ENCODE measurements around the gene LSM7.
A peak's percentile ranks its signal among the peaks of the same experiment; 100 is the strongest.

LSM7 gene

GRCh38 chr19:2306971-2307370 is 21.4 kb downstream of the LSM7 start:
- TF ChIP-seq CTCF (IDR thresholded peaks at IDR 0.05; ENCODE audit: low read depth, low read length): no peak
- no peaks in the 10 kb centered on the region for H3K9me3 ChIP-seq
- H3K4me1 ChIP-seq: peaks cover 4% of the 10 kb centered on the region; the same call in 1 of the 2 replicates
- peak; percentile 19 for DNase-seq
- H3K36me3 ChIP-seq: no peaks in the 10 kb centered on the region
- peaks cover 15% of the 10 kb centered on the region for H3K27me3 ChIP-seq
- H3K4me3 ChIP-seq (ENCODE audit: low read depth, low read length): no peak overlapping the region

- no peaks in the 10 kb centered on the region for H3K36me3 ChIP-seq
- H3K9me3 ChIP-seq: no peaks in the 10 kb centered on the region
- H3K4me1 ChIP-seq: peaks cover 4% of the 10 kb centered on the region; the same call in 1 of the 2 replicates
- peak; percentile 8 for DNase-seq
- no peak for TF ChIP-seq CTCF (IDR thresholded peaks at IDR 0.05; ENCODE audit: low read depth, low read length)
- peaks cover 15% of the 10 kb centered on the region for H3K27me3 ChIP-seq
- no peak overlapping the region for H3K4me3 ChIP-seq (ENCODE audit: low read depth, low read length)
These were observed 22.0 kb downstream of the LSM7 start for GRCh38 chr19:2306281-2306806.

- TF ChIP-seq CTCF (IDR thresholded peaks at IDR 0.05; ENCODE audit: low read depth, low read length): no peak
- H3K4me3 ChIP-seq (ENCODE audit: low read depth, low read length): no peak overlapping the region
- H3K27me3 ChIP-seq: peaks cover 15% of the 10 kb centered on the region
- no peaks in the 10 kb centered on the region for H3K9me3 ChIP-seq
- H3K4me1 ChIP-seq: peaks cover 4% of the 10 kb centered on the region; the same call in 1 of the 2 replicates
- no peaks in the 10 kb centered on the region for H3K36me3 ChIP-seq
- peak; percentile 8 for DNase-seq
These were observed 22.7 kb downstream of the LSM7 start for GRCh38 chr19:2305452-2306280.

- no peak overlapping the region for H3K4me3 ChIP-seq (ENCODE audit: low read depth, low read length)
- no peaks in the 10 kb centered on the region for H3K36me3 ChIP-seq
- peaks cover 13% of the 10 kb centered on the region for H3K27me3 ChIP-seq
- DNase-seq: peak; percentile 8
- H3K9me3 ChIP-seq: no peaks in the 10 kb centered on the region
- TF ChIP-seq CTCF (IDR thresholded peaks at IDR 0.05; ENCODE audit: low read depth, low read length): no peak
- H3K4me1 ChIP-seq: no peaks in the 10 kb centered on the region
These were observed 25.1 kb downstream of the LSM7 start for GRCh38 chr19:2303211-2303798.

GRCh38 chr19:2302319-2303210 is 25.8 kb downstream of the LSM7 start:
- peaks cover 8% of the 10 kb centered on the region for H3K27me3 ChIP-seq
- no peaks in the 10 kb centered on the region for H3K9me3 ChIP-seq
- no peak for TF ChIP-seq CTCF (IDR thresholded peaks at IDR 0.05; ENCODE audit: low read depth, low read length)
- H3K4me1 ChIP-seq: no peaks in the 10 kb centered on the region
- no peak overlapping the region for H3K4me3 ChIP-seq (ENCODE audit: low read depth, low read length)
- no peaks in the 10 kb centered on the region for H3K36me3 ChIP-seq
- DNase-seq: peak; percentile 12

Data from BE2C (cell line).